ENCODE results near the gene LZTS3. TPM values are rescaled to one million over a fixed set of nuclear protein-coding genes. Genes with fewer than 3 reads are reported as not detected.
"Not testable (repeated sequence)": the region's sequence is repeated elsewhere in the genome, so short reads cannot be mapped to it uniquely, and the experiment has no call there.

Gene LZTS3
- total and polyA plus RNA-seq, 5 experiments from 2014 or later, result 2.0 to 26.6 (median 3.8) TPM

DNA sequence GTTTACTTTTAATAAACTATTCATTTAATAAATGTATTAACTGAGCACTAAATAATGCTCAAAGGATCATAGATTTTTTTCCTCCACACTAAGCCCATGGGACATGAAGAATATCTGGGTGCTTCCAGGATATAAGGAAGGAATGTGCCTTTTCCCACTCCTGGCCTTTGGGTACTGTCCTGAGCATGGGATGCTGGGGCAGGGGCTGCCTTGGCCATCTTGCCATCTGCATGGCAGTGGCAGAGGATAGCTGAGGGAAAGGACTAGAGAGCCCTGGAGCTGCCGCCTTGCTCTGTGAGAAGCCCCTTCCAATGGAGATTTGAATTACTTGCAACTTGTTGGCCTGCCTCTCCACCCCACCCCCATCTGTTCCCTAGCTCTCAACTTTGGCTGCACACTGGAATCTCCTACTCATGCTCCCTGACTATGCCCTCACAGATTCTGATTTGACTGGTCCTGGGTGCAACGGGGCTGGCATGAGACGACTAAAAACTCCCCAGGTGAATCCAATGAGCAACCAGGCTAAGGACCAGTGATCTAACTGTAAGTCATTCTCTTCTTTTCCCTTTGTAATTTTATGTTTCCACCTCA lies 15.6 kb upstream of the LZTS3 start:
- POLR2A ChIA-PET, result interaction anchor here (1.0 kb wide), 1 partner anchor 14 kb away, joined by 3 read pairs; no protein-coding TSS in a partner anchor
- Mint-ChIP-seq H3K36me3 (peaks cover 0 to 56% (median 5%) of the 10 kb centered on the region in 3 donors), H3K4me1 (peaks cover 0 to 9% (median 0%) of the 10 kb centered on the region in 4 donors), H3K4me3 (no peak overlapping the region), H3K27me3 (no peaks in the 10 kb centered on the region), H3K27ac (peak overlapping the region in 7 of 10 donors; percentile 19 to 78 (median 58)), H3K9me3 (no peaks in the 10 kb centered on the region)
- DNase-seq (no peak), ATAC-seq (no peak)

DNA sequence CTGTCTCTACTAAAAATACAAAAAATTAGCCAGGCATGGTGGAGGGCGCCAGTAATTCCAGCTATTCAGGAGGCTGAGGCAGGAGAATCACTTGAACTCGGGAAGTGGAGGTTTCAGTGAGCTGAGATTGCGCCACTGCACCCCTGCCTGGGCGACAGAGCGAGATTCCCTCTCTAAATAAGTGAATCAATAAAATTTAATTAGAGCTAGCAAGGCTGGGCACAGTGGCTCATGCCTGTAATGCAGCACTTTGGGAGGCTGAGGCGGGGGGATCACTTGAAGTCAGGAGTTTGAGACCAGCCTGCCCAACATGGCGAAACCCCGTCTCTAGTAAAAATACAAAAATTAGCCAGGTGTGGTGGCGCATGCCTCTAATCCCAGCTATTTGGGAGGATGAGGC lies 14.5 kb upstream of the LZTS3 start:
- H3K27me3 Mint-ChIP-seq, ATAC-seq, H3K4me3 Mint-ChIP-seq, H3K27ac Mint-ChIP-seq, H3K4me1 Mint-ChIP-seq, POLR2A ChIA-PET, DNase-seq, H3K9me3 Mint-ChIP-seq: not testable (repeated sequence)
- H3K36me3 Mint-ChIP-seq, result peaks cover 0 to 46% (median 4%) of the 10 kb centered on the region in 3 donors

DNA sequence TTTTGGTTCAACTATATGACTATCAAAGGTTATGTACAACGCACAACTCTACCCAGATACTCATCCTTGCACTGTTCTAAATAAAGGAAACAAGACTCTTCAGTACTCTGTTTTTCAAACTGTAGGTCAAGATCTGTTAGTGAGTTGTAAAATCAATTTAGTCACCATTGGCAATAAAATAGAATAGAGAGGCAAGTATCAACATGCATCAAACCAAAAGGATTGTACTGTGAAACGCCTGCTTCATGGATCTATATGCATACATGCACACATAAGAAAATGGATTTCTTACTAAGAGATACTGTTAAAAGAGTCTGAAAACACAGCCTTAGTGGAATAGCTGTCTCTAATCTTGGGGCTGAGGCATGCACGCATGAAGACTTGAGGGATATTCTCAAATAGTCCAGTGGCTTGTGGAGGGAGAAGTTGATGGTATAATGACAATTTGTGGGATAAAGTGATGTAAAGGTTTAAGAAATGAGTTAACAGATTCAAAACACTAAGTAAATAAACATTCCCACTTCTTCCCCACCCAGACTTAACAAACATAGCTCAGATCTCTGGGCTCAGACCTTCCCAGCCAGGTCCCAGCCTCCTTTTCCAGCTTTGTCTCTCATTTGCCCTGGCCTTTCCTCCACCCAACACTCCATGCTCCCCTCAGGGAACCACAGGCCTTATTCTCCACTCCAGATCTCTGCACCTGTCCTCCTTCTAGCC lies 10.7 kb upstream of the LZTS3 start:
- peaks cover 0 to 12% (median 0%) of the 10 kb centered on the region in 3 donors for H3K36me3 Mint-ChIP-seq
- no peaks in the 10 kb centered on the region for H3K4me1 Mint-ChIP-seq
- no peak for DNase-seq
- no peaks in the 10 kb centered on the region for H3K27me3 Mint-ChIP-seq
- ATAC-seq, result no peak
- H3K9me3 Mint-ChIP-seq, result no peaks in the 10 kb centered on the region
- H3K27ac Mint-ChIP-seq, result peak overlapping the region in 2 of 10 donors; percentile 7 to 49
- no peak overlapping the region for H3K4me3 Mint-ChIP-seq
- POLR2A ChIA-PET, result interaction anchor here (0.6 kb wide), 3 partner anchors 46 to 653 kb away, joined by 3 read pairs; no protein-coding TSS in a partner anchor

DNA sequence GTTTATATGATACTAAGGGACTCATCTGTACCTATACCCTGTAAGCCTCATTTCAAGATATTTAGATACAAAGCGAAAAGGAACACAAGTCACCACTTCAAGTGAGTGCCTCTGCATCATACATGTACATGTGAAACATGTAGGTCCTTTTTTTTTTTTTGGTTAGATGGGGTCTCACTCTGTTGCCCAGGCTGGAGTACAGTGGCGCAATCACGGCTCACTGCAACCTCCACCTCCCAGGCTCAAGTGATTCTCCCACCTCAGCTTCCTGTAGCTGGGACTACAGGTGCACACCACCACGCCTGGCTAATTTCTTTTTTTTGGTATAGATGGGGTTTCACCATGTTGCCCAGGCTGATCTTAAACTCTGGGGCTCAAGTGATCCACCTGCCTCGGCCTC lies 9.1 kb upstream of the LZTS3 start:
- H3K4me1 Mint-ChIP-seq, H3K27me3 Mint-ChIP-seq, H3K9me3 Mint-ChIP-seq, H3K4me3 Mint-ChIP-seq, H3K27ac Mint-ChIP-seq, ATAC-seq, H3K36me3 Mint-ChIP-seq, DNase-seq: not testable (repeated sequence)
- POLR2A ChIA-PET, result interaction anchor here (0.7 to 1.0 kb wide), 2 partner anchors 29 to 62 kb away, joined by 3 to 4 read pairs; no protein-coding TSS in a partner anchor

DNA sequence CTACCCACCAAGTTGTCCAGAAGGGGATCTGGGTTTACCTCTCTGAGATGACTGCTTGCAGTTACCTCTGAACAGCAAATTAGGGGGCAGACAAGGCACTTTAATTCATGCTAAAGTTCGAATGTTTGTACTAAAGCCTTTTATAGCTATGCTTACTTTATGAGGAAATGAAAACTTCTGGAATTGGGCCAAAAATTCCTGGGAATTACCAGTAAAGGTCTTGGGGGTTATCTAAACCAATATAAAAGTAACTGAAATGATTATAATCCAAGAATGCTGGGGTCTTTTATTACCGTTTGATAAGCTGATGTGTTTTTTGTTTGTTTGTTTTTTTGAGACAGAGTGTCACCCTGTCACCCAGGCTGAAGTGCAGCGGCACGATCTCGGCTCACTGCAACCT lies 7.9 kb upstream of the LZTS3 start:
- no peaks in the 10 kb centered on the region for H3K9me3 Mint-ChIP-seq
- DNase-seq (no peak), ATAC-seq (no peak)
- no peaks in the 10 kb centered on the region for H3K27me3 Mint-ChIP-seq
- no peak overlapping the region for H3K27ac Mint-ChIP-seq
- H3K4me1 Mint-ChIP-seq, result no peaks in the 10 kb centered on the region
- POLR2A ChIA-PET, result interaction anchor here (1.0 kb wide), 1 partner anchor 60 kb away, joined by 3 read pairs; no protein-coding TSS in a partner anchor
- no peak overlapping the region for H3K4me3 Mint-ChIP-seq
- peaks cover 0 to 5% (median 0%) of the 10 kb centered on the region in 3 donors for H3K36me3 Mint-ChIP-seq

DNA sequence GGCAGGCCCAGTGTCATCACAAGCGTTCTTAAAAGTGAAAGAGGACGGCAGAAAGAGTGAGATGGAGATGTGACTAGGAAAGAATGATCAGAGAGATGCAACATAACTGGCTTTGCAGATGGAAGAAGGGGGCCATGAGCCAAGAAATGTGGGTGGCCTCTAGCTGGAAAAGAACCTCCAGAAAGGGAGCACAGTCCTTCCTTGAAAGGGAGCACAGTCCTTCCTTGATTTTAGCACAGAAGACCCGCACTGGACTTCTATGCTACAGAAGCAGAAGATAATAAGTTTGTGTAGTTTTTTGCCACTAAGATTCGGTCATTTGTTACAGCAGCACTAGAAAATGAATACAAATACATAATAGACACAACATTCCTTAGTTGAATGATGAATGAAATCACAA lies 7.0 kb upstream of the LZTS3 start:
- DNase-seq, result no peak

DNA sequence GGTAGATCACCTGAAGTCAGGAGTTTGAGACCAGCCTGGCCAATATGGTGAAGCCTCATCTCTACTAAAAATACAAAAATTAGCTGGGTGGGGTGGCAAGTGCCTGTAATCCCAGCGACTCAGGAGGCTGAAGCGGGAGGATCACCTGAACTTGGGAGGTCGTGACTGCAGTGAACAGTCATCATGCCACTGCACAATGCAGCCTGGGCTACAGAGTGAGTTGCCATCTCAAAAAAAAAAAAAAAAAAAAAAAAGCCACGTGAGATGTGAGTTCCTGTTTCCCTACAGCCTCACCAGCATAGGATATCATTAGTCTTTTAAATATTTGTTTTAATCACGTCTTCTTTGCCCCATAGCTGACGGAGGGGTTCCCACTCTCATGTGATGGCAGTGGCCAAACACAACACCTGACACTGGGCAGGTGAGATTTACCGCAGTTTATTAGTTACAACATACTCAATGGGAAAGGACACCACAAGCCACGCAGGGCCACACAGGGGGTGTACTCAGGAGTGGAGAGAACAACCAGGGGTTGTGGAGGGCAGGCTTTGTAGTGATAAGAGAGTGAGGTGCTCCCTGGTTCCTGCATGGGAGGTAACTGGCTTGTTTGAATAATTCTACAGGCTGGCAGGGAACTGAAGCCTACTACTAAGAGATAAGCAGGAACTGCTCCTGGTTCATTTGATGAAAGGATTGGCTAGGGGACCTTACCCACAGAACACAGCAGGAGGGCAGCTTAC lies 4.6 kb upstream of the LZTS3 start:
- Mint-ChIP-seq H3K9me3 (no peaks in the 10 kb centered on the region), H3K4me1 (peaks cover 7 to 14% (median 10%) of the 10 kb centered on the region in 4 donors), H3K27ac (peak overlapping the region in 1 of 10 donors; percentile 18), H3K4me3 (peak overlapping the region in 1 of 10 donors; percentile 58), H3K36me3 (peaks cover 0 to 2% (median 0%) of the 10 kb centered on the region in 3 donors), H3K27me3 (peaks cover 0 to 8% (median 0%) of the 10 kb centered on the region in 5 donors)
- POLR2A ChIA-PET, result no interaction called here
- DNase-seq (no peak), ATAC-seq (no peak)

More for the DNA sequence above, 7.0 kb upstream of the LZTS3 start:
- no peaks in the 10 kb centered on the region for H3K9me3 Mint-ChIP-seq
- H3K36me3 Mint-ChIP-seq, result peaks cover 0 to 1% (median 0%) of the 10 kb centered on the region in 3 donors
- H3K27me3 Mint-ChIP-seq, result peaks cover 0 to 1% (median 0%) of the 10 kb centered on the region in 5 donors
- POLR2A ChIA-PET, result no interaction called here
- no peak overlapping the region for H3K27ac Mint-ChIP-seq
- H3K4me1 Mint-ChIP-seq, result peaks cover 0 to 2% (median 0%) of the 10 kb centered on the region in 4 donors
- H3K4me3 Mint-ChIP-seq, result no peak overlapping the region
- ATAC-seq, result no peak

DNA sequence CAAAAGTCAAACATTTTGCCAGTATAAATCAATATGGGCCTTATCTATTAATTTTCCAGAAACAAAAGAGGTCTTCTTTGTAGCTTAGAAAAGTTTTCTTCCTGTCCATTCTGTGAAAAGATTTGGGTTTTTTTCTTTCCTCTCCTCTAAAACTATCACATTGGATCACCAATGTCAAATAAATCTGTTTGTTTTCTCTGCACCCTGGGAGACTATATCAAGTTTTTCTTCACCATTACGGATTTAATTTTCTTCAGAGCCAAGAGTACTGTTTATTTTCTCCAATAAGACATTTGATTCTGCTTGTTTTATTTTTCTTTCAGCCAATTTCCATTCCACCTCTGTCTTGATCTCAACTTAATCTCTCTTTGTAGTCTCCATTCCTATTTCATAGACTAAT lies 1.9 kb upstream of the LZTS3 start:
- Mint-ChIP-seq H3K27me3 (peaks cover 0 to 11% (median 0%) of the 10 kb centered on the region in 5 donors), H3K36me3 (peaks cover 0 to 2% (median 0%) of the 10 kb centered on the region in 3 donors), H3K27ac (no peak overlapping the region), H3K4me1 (peaks cover 11 to 25% (median 20%) of the 10 kb centered on the region in 4 donors), H3K9me3 (no peaks in the 10 kb centered on the region), H3K4me3 (peak overlapping the region in 8 of 10 donors; percentile 4 to 84 (median 34))
- ATAC-seq (no peak), DNase-seq (no peak)
- POLR2A ChIA-PET, result interaction anchor here (0.6 kb wide), 1 partner anchor 82 kb away, joined by 7 read pairs; no protein-coding TSS in a partner anchor

DNA sequence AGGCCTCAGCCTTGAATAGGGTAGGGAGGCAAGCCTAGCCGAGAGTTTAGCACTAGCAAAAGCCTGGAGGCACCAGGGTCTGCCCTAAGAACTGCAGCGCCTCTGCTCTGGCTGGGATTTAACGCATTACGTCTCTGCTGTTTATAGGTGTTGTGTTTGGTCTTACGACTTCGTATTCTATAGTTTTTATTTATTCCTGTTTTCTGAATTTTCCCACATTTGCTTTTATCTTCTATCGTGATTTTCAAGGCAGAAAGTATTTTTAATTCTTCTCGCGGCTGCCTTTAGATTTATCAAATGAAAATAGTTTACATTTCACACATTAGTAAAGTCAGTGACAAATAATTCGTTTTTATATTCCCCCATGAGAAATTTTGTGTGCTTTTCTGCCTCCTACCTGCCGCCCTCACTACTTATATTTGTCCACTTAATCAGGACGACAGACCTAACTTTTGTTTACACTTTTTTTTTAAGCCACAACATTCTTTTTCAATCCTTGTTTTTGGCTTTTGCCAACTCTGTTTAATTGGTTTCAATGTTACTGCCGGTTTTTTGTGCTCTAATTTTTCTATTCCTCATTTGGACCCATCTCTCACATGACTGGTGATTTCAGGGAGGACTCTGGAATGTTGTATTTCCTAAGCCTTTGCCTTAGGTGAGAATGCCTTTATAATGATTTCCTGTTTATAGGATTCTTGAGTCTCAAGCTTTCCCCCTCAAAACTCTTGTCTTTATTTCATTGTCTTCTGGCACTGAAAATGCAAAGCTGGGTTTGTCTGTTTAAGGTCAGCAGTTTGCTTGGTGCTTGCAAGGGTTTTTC lies 1.3 kb upstream of the LZTS3 start:
- ATAC-seq (no peak), DNase-seq (no peak)
- Mint-ChIP-seq H3K27me3 (peaks cover 0 to 14% (median 0%) of the 10 kb centered on the region in 5 donors), H3K4me3 (peak overlapping the region; percentile 78 to 90 (median 84)), H3K4me1 (peaks cover 11 to 25% (median 20%) of the 10 kb centered on the region in 4 donors), H3K36me3 (peaks cover 0 to 2% (median 0%) of the 10 kb centered on the region in 3 donors), H3K27ac (peak overlapping the region in 7 of 10 donors; percentile 44 to 86 (median 62)), H3K9me3 (no peaks in the 10 kb centered on the region)
- POLR2A ChIA-PET, result interaction anchor here (0.6 kb wide), 1 partner anchor 88 kb away, joined by 3 read pairs; no protein-coding TSS in a partner anchor

DNA sequence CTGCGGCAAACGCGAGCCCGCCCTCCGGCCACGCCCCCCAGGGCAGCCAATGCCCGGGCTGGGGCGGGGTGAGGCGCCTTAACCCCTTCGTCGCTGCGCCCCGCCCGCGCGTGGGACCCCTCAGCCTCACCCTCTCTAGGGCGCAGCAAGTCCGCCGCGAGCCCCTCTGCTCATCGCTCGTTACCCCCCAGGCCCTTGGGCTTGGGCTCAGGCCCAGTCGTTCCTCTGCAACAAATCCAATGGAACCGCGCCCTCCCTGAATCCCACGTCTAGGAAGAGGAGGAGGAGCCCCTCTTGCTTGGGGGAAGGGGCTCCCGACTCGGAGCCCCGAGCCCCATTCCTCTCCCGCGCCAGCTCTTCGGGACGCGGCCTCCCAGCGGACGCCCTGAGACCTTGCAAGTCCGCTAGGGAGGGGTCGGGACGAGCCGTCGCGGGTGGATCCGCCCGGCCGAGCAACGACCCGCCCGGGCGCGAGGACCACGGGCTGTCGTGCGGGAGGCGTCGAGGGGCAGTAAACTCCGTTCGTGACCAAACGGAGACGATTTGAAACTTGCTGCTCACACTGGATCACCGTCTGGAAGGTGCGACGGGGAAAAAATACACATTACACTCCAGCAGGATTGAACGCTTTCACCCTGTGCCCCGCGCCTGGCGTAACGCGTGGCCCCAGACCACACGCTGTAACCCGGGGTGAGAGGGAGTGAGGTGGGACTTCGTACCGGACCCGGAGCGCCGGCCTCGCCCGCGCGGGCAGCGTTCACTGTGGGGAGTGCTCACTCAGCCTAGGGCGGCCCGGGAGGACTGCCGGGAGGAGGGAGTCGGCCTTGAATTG lies 477 bp upstream of the LZTS3 start:
- POLR2A ChIA-PET, result interaction anchor here (0.6 kb wide), 1 partner anchor 87 kb away, joined by 3 read pairs; no protein-coding TSS in a partner anchor
- peak overlapping the region; percentile 78 to 90 (median 84) for H3K4me3 Mint-ChIP-seq
- peak overlapping the region in 9 of 10 donors; percentile 44 to 86 (median 76) for H3K27ac Mint-ChIP-seq
- H3K9me3 Mint-ChIP-seq, result no peaks in the 10 kb centered on the region
- H3K4me1 Mint-ChIP-seq, result peaks cover 14 to 31% (median 20%) of the 10 kb centered on the region in 4 donors
- ATAC-seq (peak; percentile 15 to 38), DNase-seq (peak; percentile 25 to 98 (median 91))
- peaks cover 0 to 2% (median 0%) of the 10 kb centered on the region in 3 donors for H3K36me3 Mint-ChIP-seq
- H3K27me3 Mint-ChIP-seq, result peaks cover 3 to 19% (median 5%) of the 10 kb centered on the region in 5 donors
